GM19397 (cell line): ENCODE data around the gene ASMTL.
"Not testable (repeated sequence)": the region's sequence is repeated elsewhere in the genome, so short reads cannot be mapped to it uniquely, and the experiment has no call there.

ENCODE experiments used
- ATAC-seq: cut with Tn5 transposase; IDR thresholded peaks from one replicate; pipeline ENCODE4 v1.9.1; 2021; ENCODE audit warnings: mild to moderate bottlenecking, moderate library complexity; ENCODE audit not compliant: unreplicated experiment

ASMTL gene

GRCh38 chrX:1435241-1435895, 17.3 kb downstream of the ASMTL start:
- no peak for ATAC-seq

- ATAC-seq: no peak
Measured at GRCh38 chrX:1434871-1435240, 17.9 kb downstream of the ASMTL start.

- ATAC-seq: no peak
Measured at GRCh38 chrX:1433646-1434357, 18.9 kb downstream of the ASMTL start.

GRCh38 chrX:1430451-1430850, 22.3 kb downstream of the ASMTL start:
- no peak for ATAC-seq

GRCh38 chrX:1427756-1428155, 25.0 kb downstream of the ASMTL start:
- no peak for ATAC-seq

- not testable (repeated sequence) for ATAC-seq
Measured at GRCh38 chrX:1426321-1426720, 26.4 kb downstream of the ASMTL start.

GRCh38 chrX:1425381-1425780, 27.3 kb downstream of the ASMTL start:
- ATAC-seq: no peak

- ATAC-seq: no peak
Measured at GRCh38 chrX:1424147-1424851, 28.4 kb downstream of the ASMTL start.

- no peak for ATAC-seq
Measured at GRCh38 chrX:1423215-1423614, 29.5 kb downstream of the ASMTL start.

- no peak for ATAC-seq
Measured at GRCh38 chrX:1422135-1422465, 30.6 kb downstream of the ASMTL start.

- no peak for ATAC-seq
Measured at GRCh38 chrX:1421433-1422134, 31.1 kb downstream of the ASMTL start.

GRCh38 chrX:1420371-1420770, 32.3 kb downstream of the ASMTL start:
- no peak for ATAC-seq

GRCh38 chrX:1419545-1420355, 33.0 kb downstream of the ASMTL start:
- ATAC-seq: no peak

- ATAC-seq: no peak
Measured at GRCh38 chrX:1418901-1419544, 33.7 kb downstream of the ASMTL start.

- ATAC-seq: no peak
Measured at GRCh38 chrX:1417921-1418771, 34.6 kb downstream of the ASMTL start.

GRCh38 chrX:1416965-1417760, 35.5 kb downstream of the ASMTL start:
- no peak for ATAC-seq

GRCh38 chrX:1416327-1416784, 36.4 kb downstream of the ASMTL start:
- ATAC-seq: no peak

- ATAC-seq: no peak
Measured at GRCh38 chrX:1412551-1413161, 40.1 kb downstream of the ASMTL start.
